ENCODE measurements around the gene GAB3.

DNA sequence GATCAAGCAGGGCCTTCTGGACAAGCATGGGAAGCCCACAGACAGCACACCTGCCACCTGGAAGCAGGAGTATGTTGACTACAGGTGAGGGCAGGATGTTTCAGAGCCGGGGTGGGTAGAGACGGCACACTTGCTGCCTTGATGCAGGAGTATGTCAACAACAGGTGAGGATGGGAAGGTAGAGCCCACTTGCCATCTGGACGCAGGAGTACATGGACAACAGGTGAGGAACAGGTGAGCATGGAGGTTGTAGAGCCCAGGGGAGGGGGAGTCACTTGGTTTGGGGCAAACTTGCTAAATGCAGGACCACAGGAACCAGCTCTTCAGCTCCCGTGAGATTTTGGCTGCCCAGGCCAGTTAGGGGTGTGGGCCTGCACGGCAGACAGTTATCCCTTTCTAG, 23.7 kb upstream of the GAB3 start:
- TF ChIP-seq, protein P1, sequence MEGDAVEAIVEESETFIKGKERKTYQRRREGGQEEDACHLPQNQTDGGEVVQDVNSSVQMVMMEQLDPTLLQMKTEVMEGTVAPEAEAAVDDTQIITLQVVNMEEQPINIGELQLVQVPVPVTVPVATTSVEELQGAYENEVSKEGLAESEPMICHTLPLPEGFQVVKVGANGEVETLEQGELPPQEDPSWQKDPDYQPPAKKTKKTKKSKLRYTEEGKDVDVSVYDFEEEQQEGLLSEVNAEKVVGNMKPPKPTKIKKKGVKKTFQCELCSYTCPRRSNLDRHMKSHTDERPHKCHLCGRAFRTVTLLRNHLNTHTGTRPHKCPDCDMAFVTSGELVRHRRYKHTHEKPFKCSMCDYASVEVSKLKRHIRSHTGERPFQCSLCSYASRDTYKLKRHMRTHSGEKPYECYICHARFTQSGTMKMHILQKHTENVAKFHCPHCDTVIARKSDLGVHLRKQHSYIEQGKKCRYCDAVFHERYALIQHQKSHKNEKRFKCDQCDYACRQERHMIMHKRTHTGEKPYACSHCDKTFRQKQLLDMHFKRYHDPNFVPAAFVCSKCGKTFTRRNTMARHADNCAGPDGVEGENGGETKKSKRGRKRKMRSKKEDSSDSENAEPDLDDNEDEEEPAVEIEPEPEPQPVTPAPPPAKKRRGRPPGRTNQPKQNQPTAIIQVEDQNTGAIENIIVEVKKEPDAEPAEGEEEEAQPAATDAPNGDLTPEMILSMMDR (conservative IDR thresholded peaks at IDR 0.05 in 1 of 2, IDR thresholded peaks at IDR 0.05 in 1 of 2; ENCODE audit: extremely low read depth in 1 of 2, insufficient read depth in 1 of 2, low read depth in 1 of 2, low read length in 2 of 2), result no peak
- no peak for TF ChIP-seq EZH2 (IDR thresholded peaks at IDR 0.05; ENCODE audit: borderline replicate concordance, low read length)

Data from mammary epithelial cell (primary cell).